Osteocyte (in vitro differentiated cells): ENCODE data around the gene PLPPR4. TPM values are rescaled to one million over a fixed set of nuclear protein-coding genes. Genes with fewer than 3 reads are reported as not detected.

ENCODE experiments used
- DNase-seq: peaks from one replicate; pipeline ENCODE4 v3.0.0; 2021; ENCODE audit warnings: mixed read lengths; ENCODE audit not compliant: unreplicated experiment; ENCODE audit errors: extremely low spot score
- H3K27ac Mint-ChIP-seq: one replicate; pipeline ENCODE4 v1.8.0; 2021; ENCODE audit warnings: mild to moderate bottlenecking, mixed read lengths; ENCODE audit not compliant: unreplicated experiment
- H3K27me3 Mint-ChIP-seq: one replicate; pipeline ENCODE4 v1.8.0; 2021; ENCODE audit warnings: mixed read lengths; ENCODE audit not compliant: unreplicated experiment
- H3K36me3 Mint-ChIP-seq: one replicate; pipeline ENCODE4 v1.8.0; 2021; ENCODE audit warnings: mixed read lengths; ENCODE audit not compliant: unreplicated experiment
- H3K4me1 Mint-ChIP-seq: one replicate; pipeline ENCODE4 v1.8.0; 2021; ENCODE audit warnings: mixed read lengths; ENCODE audit not compliant: unreplicated experiment
- H3K4me3 Mint-ChIP-seq: one replicate; pipeline ENCODE4 v1.8.0; 2021; ENCODE audit warnings: mild to moderate bottlenecking, moderate library complexity, mixed read lengths; ENCODE audit not compliant: unreplicated experiment
- H3K9me3 Mint-ChIP-seq: one replicate; pipeline ENCODE4 v1.8.0; 2021; ENCODE audit warnings: mixed read lengths; ENCODE audit not compliant: unreplicated experiment
- long read RNA-seq: library from polyadenylated mRNA; unstranded; transcript quantifications from one replicate; pipeline ENCODE4 v2.0.0, GENCODE V29; 2021
- total RNA-seq: library from RNA; stranded (reverse); gene quantifications from 2 replicates; pipeline ENCODE4 v1.2.1, GENCODE V29; 2021
- TF ChIP-seq, protein P1 (sequence below): fragments of 200-600 bp; sonication (generic); IDR thresholded peaks from 2 replicates; pipeline ENCODE4 v1.5.0; 2021; ENCODE audit warnings: antibody characterized with exemption, mild to moderate bottlenecking, moderate library complexity

Gene PLPPR4, protein sequence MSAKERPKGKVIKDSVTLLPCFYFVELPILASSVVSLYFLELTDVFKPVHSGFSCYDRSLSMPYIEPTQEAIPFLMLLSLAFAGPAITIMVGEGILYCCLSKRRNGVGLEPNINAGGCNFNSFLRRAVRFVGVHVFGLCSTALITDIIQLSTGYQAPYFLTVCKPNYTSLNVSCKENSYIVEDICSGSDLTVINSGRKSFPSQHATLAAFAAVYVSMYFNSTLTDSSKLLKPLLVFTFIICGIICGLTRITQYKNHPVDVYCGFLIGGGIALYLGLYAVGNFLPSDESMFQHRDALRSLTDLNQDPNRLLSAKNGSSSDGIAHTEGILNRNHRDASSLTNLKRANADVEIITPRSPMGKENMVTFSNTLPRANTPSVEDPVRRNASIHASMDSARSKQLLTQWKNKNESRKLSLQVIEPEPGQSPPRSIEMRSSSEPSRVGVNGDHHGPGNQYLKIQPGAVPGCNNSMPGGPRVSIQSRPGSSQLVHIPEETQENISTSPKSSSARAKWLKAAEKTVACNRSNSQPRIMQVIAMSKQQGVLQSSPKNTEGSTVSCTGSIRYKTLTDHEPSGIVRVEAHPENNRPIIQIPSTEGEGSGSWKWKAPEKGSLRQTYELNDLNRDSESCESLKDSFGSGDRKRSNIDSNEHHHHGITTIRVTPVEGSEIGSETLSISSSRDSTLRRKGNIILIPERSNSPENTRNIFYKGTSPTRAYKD
- 5.2 and 5.5 TPM in 2 replicates for total RNA-seq
- long read RNA-seq, full-length matches to known transcripts = 22 of 26 reads
- long read RNA-seq, partial matches to known transcripts = 0 of 26 reads
- long read RNA-seq, other reads (novel, unspliced or antisense) = 4 of 26 reads

DNA sequence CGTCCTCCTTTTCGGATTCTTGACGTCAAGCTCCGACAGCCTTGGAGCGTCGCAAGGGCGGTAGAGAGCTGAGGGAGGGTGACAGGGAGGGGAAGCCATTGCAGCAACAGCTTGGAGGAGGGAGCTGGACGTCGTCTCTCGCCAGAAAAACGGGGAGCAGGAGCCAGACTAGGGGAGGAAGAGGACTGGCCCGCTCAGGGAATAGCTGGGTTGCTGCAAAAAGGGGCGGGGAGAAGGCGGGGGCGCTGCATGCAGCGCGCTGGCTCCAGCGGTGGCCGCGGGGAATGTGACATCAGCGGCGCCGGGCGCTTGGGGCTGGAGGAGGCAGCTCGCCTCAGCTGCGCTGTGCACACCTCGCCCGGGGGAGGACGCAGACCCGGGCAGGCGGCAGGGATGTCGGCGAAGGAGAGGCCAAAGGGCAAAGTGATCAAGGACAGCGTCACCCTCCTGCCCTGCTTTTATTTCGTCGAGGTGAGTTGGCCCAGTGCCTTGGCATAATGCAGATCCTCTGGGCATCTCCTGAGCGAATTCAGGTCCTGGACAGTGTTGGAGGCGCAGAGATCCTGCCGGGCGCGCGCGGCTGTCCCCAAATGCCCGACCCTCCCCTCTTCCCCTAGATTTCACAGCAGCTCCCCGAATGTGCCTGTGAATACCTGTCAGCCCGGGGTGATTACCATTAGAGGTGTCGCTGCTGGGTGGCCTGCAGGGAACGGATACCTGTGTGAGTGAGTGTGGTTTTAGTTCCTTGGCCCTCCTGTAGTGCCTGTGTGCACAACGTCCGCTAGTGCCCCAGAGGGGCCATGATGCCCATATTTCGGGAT is at the start of gene PLPPR4:
PLPPR4 (plus strand) TSS at position 292 of the 821 bp plus-strand sequence; CDS start at position 394, 102 bp downstream.
- Mint-ChIP-seq H3K4me1 (peaks cover 17% of the 10 kb centered on the region), H3K36me3 (no peaks in the 10 kb centered on the region), H3K27me3 (peaks cover 32% of the 10 kb centered on the region), H3K27ac (peak within 1 kb of the TSS; percentile 28), H3K4me3 (peak within 1 kb of the TSS; percentile 73), H3K9me3 (no peaks in the 10 kb centered on the region)
- TF ChIP-seq, protein P1, sequence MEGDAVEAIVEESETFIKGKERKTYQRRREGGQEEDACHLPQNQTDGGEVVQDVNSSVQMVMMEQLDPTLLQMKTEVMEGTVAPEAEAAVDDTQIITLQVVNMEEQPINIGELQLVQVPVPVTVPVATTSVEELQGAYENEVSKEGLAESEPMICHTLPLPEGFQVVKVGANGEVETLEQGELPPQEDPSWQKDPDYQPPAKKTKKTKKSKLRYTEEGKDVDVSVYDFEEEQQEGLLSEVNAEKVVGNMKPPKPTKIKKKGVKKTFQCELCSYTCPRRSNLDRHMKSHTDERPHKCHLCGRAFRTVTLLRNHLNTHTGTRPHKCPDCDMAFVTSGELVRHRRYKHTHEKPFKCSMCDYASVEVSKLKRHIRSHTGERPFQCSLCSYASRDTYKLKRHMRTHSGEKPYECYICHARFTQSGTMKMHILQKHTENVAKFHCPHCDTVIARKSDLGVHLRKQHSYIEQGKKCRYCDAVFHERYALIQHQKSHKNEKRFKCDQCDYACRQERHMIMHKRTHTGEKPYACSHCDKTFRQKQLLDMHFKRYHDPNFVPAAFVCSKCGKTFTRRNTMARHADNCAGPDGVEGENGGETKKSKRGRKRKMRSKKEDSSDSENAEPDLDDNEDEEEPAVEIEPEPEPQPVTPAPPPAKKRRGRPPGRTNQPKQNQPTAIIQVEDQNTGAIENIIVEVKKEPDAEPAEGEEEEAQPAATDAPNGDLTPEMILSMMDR = no peak
- DNase-seq = peak; percentile 85

- Mint-ChIP-seq H3K4me1 (no peaks in the 10 kb centered on the region), H3K9me3 (peaks cover 15% of the 10 kb centered on the region), H3K4me3 (no peak overlapping the region), H3K36me3 (no peaks in the 10 kb centered on the region), H3K27me3 (peaks cover 13% of the 10 kb centered on the region), H3K27ac (no peak overlapping the region)
- TF ChIP-seq, protein P1 = no peak
- DNase-seq = no peak
Measured at GRCh38 chr1:99216956-99217355, 47.3 kb upstream of the PLPPR4 start.

DNA sequence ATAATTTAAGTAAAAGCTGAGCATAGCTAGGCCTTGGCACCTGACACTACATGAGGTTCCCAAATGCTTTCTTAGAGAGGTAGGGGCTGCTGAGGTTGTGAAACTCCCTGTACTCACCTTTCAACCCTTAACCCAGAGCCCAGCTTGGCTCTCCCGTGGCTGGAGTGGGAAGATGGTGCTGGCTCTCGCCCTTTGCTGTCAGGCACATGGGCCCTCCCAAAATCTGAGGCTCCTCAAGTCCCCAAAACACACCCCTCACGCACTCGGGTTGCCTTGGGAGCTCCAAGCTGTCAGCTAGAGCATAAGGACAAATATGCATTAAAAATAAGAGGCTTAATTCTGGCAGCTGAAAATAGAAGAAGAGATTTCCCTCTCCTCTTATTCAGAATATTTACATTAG is 46.7 kb upstream of the PLPPR4 start:
- Mint-ChIP-seq H3K4me3 (no peak overlapping the region), H3K4me1 (no peaks in the 10 kb centered on the region), H3K27me3 (peaks cover 13% of the 10 kb centered on the region), H3K9me3 (peaks cover 15% of the 10 kb centered on the region), H3K27ac (no peak overlapping the region), H3K36me3 (no peaks in the 10 kb centered on the region)
- DNase-seq = no peak
- TF ChIP-seq, protein P1 = no peak

- Mint-ChIP-seq H3K4me3 (no peak overlapping the region), H3K4me1 (no peaks in the 10 kb centered on the region), H3K27me3 (peaks cover 13% of the 10 kb centered on the region), H3K27ac (no peak overlapping the region), H3K36me3 (no peaks in the 10 kb centered on the region), H3K9me3 (peaks cover 15% of the 10 kb centered on the region)
- TF ChIP-seq, protein P1 = no peak
- no peak for DNase-seq
Measured at GRCh38 chr1:99218572-99218971, 45.7 kb upstream of the PLPPR4 start.
